ENCODE results near the gene ANKRD37. TPM values are rescaled to one million over a fixed set of nuclear protein-coding genes. Genes with fewer than 3 reads are reported as not detected.

Gene ANKRD37
- total RNA-seq, 1 donor from 2014 or later, result 16.3 TPM

DNA sequence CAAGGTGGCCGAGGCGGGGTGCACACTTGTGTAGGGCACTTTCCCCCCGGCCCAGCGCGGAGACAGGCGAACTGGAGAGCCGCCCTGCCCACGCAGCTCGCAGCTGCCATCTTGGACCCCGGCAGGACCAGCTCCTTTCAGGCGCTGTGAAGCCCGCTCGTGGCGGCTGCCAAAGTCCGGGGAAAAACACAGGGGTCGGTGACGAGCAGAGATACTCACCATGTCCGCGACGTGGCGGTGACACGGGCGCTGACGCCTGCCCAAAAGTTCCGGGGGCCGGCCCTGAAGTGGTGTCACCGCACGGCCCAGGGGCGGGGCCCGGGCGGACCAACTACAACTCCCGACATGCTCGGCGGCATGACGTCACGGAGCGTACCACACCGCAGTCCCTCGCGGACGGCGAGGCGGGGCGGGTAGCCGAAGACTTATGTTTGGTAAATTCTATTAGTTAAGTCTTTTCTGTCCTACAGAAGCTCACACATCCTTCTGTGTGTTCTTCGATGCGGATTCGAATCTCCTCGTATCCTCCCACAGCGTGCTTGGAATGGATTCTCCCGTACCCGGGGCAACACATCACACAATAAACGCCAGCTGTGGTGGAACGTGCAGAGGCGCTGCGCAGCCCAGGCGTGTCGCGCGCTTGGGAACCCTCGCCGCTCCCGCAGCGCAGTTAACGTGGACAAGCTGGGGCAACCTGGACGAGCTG lies 29.2 kb downstream of the ANKRD37 start, which contains the start of gene UFSP2:
Gene UFSP2, minus strand, starts transcription at position 318 of the 706 bp plus-strand sequence. Its CDS starts 96 bp downstream, at position 222.
- Mint-ChIP-seq H3K27ac (peak within 1 kb of the TSS; percentile 100), H3K4me3 (peak within 1 kb of the TSS; percentile 87), H3K27me3 (ENCODE audit: insufficient read depth, low read depth) (no peaks in the 10 kb centered on the region), H3K4me1 (peaks cover 24% of the 10 kb centered on the region), H3K9me3 (peaks cover 2% of the 10 kb centered on the region), H3K36me3 (peaks cover 10% of the 10 kb centered on the region)
- no peaks in the 10 kb centered on the region for H3K27me3 ChIP-seq
- H3K79me2 ChIP-seq (ENCODE audit: low read depth), result peaks cover 24% of the 10 kb centered on the region
- TF ChIP-seq, protein P1, sequence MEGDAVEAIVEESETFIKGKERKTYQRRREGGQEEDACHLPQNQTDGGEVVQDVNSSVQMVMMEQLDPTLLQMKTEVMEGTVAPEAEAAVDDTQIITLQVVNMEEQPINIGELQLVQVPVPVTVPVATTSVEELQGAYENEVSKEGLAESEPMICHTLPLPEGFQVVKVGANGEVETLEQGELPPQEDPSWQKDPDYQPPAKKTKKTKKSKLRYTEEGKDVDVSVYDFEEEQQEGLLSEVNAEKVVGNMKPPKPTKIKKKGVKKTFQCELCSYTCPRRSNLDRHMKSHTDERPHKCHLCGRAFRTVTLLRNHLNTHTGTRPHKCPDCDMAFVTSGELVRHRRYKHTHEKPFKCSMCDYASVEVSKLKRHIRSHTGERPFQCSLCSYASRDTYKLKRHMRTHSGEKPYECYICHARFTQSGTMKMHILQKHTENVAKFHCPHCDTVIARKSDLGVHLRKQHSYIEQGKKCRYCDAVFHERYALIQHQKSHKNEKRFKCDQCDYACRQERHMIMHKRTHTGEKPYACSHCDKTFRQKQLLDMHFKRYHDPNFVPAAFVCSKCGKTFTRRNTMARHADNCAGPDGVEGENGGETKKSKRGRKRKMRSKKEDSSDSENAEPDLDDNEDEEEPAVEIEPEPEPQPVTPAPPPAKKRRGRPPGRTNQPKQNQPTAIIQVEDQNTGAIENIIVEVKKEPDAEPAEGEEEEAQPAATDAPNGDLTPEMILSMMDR (IDR thresholded peaks at IDR 0.05), result no peak
- TF ChIP-seq EZH2phosphoT487 (IDR thresholded peaks at IDR 0.05) (no peak), EZH2 (IDR thresholded peaks at IDR 0.05) (no peak)
- H3K9me3 ChIP-seq (ENCODE audit: low read depth), result no peaks in the 10 kb centered on the region
- H3K9ac ChIP-seq, result peak within 1 kb of the TSS; percentile 99
- H3K27ac ChIP-seq, result peak within 1 kb of the TSS; percentile 99
- peak within 1 kb of the TSS; percentile 94 for H3K4me2 ChIP-seq
- H3K36me3 ChIP-seq, result peaks cover under 1% of the 10 kb centered on the region
- DNase-seq (ENCODE audit: low spot score), result peak; percentile 94
- H4K20me1 ChIP-seq (ENCODE audit: low read depth), result peaks cover 4% of the 10 kb centered on the region
- H3K4me3 ChIP-seq, result peak within 1 kb of the TSS; percentile 86
- H2AFZ ChIP-seq (replicated peaks), result peak within 1 kb of the TSS; percentile 98
- H3K4me1 ChIP-seq, result peaks cover 6% of the 10 kb centered on the region
- H3F3A ChIP-seq (ENCODE audit: low read depth), result peaks cover 4% of the 10 kb centered on the region

DNA sequence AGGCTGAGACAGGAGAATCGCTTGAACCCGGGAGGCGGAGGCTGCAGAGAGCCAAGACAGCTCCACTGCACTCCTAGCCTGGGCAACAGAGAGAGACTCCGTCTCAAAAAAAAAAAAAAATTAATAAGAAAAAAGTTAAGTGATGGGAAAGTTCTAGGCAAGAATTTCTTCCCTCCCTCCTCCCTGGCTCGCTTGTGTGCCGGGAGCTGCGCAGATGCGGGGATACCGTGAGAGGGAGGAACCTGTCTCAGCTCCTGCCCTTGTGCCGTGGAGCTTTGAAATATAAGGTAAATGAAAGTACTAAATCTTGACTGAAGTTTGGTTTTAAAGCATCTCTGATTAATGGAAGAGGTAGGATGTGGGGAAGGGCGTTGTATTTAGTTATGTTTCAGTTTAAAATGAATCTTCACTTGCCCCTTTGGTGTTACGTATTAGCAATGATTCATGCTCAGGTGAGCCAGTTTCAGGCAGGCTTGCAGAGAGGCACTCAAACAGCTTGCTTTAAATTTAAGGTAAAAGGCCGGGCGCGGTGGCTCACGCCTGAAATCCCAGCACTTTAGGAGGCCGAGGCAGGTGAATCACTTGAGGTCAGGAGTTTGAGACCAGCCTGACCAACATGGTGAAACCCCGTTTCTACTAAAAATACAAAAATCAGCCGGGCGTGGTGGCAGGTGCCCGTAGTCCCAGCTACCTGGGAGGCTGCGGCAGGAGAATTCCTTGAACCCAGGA lies 30.5 kb downstream of the ANKRD37 start:
- Histone ChIP-seq H3K27ac (no peak overlapping the region), H2AFZ (replicated peaks) (no peak overlapping the region), H3K4me2 (no peak overlapping the region), H3F3A (ENCODE audit: low read depth) (peaks cover 4% of the 10 kb centered on the region), H3K9me3 (ENCODE audit: low read depth) (no peaks in the 10 kb centered on the region), H3K79me2 (ENCODE audit: low read depth) (peaks cover 24% of the 10 kb centered on the region), H3K4me1 (peaks cover 6% of the 10 kb centered on the region), H3K27me3 (no peaks in the 10 kb centered on the region), H4K20me1 (ENCODE audit: low read depth) (peaks cover 4% of the 10 kb centered on the region), H3K36me3 (no peaks in the 10 kb centered on the region), H3K4me3 (no peak overlapping the region), H3K9ac (no peak overlapping the region)
- Mint-ChIP-seq H3K27me3 (ENCODE audit: insufficient read depth, low read depth) (no peaks in the 10 kb centered on the region), H3K9me3 (peaks cover 2% of the 10 kb centered on the region), H3K27ac (no peak overlapping the region), H3K4me1 (peaks cover 21% of the 10 kb centered on the region), H3K36me3 (peaks cover 4% of the 10 kb centered on the region), H3K4me3 (peak overlapping the region; percentile 72)
- no peak for DNase-seq (ENCODE audit: low spot score)
- TF ChIP-seq EZH2 (IDR thresholded peaks at IDR 0.05) (no peak), EZH2phosphoT487 (IDR thresholded peaks at IDR 0.05) (no peak)
- TF ChIP-seq, protein P1 (IDR thresholded peaks at IDR 0.05), result no peak

DNA sequence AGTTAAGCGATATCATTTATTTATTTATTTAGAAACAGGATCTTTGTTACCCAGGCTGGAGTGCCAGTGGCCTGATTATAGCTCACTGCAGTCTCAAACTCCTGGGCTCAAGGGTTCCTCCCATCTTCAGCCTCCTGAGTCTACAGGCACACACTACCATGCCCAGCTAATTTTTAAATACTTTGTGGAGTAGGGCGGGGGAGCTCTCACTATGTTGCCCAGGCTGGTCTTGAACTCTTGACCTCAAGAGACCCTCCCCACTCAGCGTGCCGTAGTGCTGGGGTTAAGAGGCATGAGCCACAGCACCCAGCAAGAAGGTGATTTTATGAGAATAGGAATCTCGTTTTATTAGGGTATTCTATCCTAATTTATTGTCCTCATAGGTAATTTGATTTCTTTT lies 33.0 kb downstream of the ANKRD37 start:
- Mint-ChIP-seq H3K36me3 (peaks cover 4% of the 10 kb centered on the region), H3K4me3 (no peak overlapping the region), H3K4me1 (peaks cover 8% of the 10 kb centered on the region), H3K27ac (no peak overlapping the region), H3K9me3 (peaks cover 2% of the 10 kb centered on the region), H3K27me3 (ENCODE audit: insufficient read depth, low read depth) (no peaks in the 10 kb centered on the region)
- Histone ChIP-seq H3K9me3 (ENCODE audit: low read depth) (no peaks in the 10 kb centered on the region), H3K36me3 (no peaks in the 10 kb centered on the region), H3K4me3 (no peak overlapping the region), H3K79me2 (ENCODE audit: low read depth) (peaks cover 8% of the 10 kb centered on the region), H3K4me1 (peaks cover 2% of the 10 kb centered on the region), H3K4me2 (no peak overlapping the region), H3K9ac (no peak overlapping the region), H3F3A (ENCODE audit: low read depth) (peaks cover 4% of the 10 kb centered on the region), H3K27ac (no peak overlapping the region), H4K20me1 (ENCODE audit: low read depth) (peaks cover 3% of the 10 kb centered on the region), H2AFZ (replicated peaks) (no peak overlapping the region), H3K27me3 (no peaks in the 10 kb centered on the region)
- no peak for DNase-seq (ENCODE audit: low spot score)
- TF ChIP-seq EZH2 (IDR thresholded peaks at IDR 0.05) (no peak), EZH2phosphoT487 (IDR thresholded peaks at IDR 0.05) (no peak)
- TF ChIP-seq, protein P1 (IDR thresholded peaks at IDR 0.05), result no peak

Measured in neural progenitor cell (in vitro differentiated cells).